GM23248 (cell line): ENCODE data around the gene ARMC7. TPM values are rescaled to one million over a fixed set of nuclear protein-coding genes. Genes with fewer than 3 reads are reported as not detected.

Experiments used
- DNase-seq: peaks from one replicate; pipeline ENCODE4 v3.0.0-alpha.2; 2015
- H2AFZ ChIP-seq: fragments of 200-600 bp; sonication (generic); 2 replicates; pipeline ENCODE4 v1.6.1; 2016; ENCODE audit warnings: antibody characterized with exemption
- H3F3A ChIP-seq: fragments of 200-600 bp; sonication (generic); 2 replicates; pipeline ENCODE4 v1.6.1; 2016; ENCODE audit warnings: mild to moderate bottlenecking, antibody characterized with exemption, mixed run types; ENCODE audit not compliant: insufficient read depth
- H3K27ac ChIP-seq: fragments of 200-600 bp; sonication (generic); 2 replicates; pipeline ENCODE4 v1.5.1; 2016; ENCODE audit warnings: mild to moderate bottlenecking
- H3K27me3 ChIP-seq: fragments of 200-600 bp; sonication (generic); replicated peaks from 2 replicates; pipeline ENCODE4 v1.6.1; 2016; ENCODE audit warnings: mild to moderate bottlenecking; ENCODE audit not compliant: insufficient read depth
- H3K36me3 ChIP-seq: fragments of 200-600 bp; sonication (generic); 2 replicates; pipeline ENCODE4 v1.6.1; 2016; ENCODE audit warnings: low read depth, mild to moderate bottlenecking
- H3K4me1 ChIP-seq: fragments of 200-600 bp; sonication (generic); 2 replicates; pipeline ENCODE4 v1.6.1; 2016; ENCODE audit warnings: mild to moderate bottlenecking; ENCODE audit not compliant: insufficient read depth
- H3K4me2 ChIP-seq: fragments of 200-600 bp; sonication (generic); one replicate; pipeline ENCODE4 v1.6.1; 2016; ENCODE audit warnings: mild to moderate bottlenecking; ENCODE audit not compliant: unreplicated experiment
- H3K4me3 ChIP-seq: fragments of 200-600 bp; sonication (generic); 2 replicates; pipeline ENCODE4 v1.5.1; 2016; ENCODE audit warnings: mild to moderate bottlenecking
- H3K79me2 ChIP-seq: fragments of 200-600 bp; sonication (generic); 2 replicates; pipeline ENCODE4 v1.6.1; 2016; ENCODE audit warnings: mild to moderate bottlenecking; ENCODE audit not compliant: insufficient read depth
- H3K9ac ChIP-seq: fragments of 200-600 bp; sonication (generic); 2 replicates; pipeline ENCODE4 v1.6.1; 2016; ENCODE audit warnings: mild to moderate bottlenecking
- H3K9me2 ChIP-seq: fragments of 200-600 bp; sonication (generic); 2 replicates; pipeline ENCODE4 v1.6.1; 2016; ENCODE audit warnings: mixed run types, mild to moderate bottlenecking, moderate library complexity; ENCODE audit not compliant: insufficient read depth
- H3K9me3 ChIP-seq: fragments of 200-600 bp; sonication (generic); one replicate; pipeline ENCODE4 v1.6.1; 2017; ENCODE audit warnings: low read depth
- H4K20me1 ChIP-seq: fragments of 200-600 bp; sonication (generic); 2 replicates; pipeline ENCODE4 v1.6.0; 2016; ENCODE audit not compliant: insufficient read depth
- EZH2 ChIP-seq: fragments of 200-600 bp; sonication (generic); IDR thresholded peaks from 2 replicates; pipeline ENCODE4 v1.6.1; 2018; ENCODE audit warnings: antibody characterized with exemption, mild to moderate bottlenecking; ENCODE audit not compliant: insufficient read depth, poor library complexity, severe bottlenecking
- EZH2phosphoT487 ChIP-seq: fragments of 200-600 bp; sonication (generic); IDR thresholded peaks from 2 replicates; pipeline ENCODE4 v1.6.1; 2018; ENCODE audit warnings: antibody characterized with exemption, moderate library complexity, mild to moderate bottlenecking, low read depth; ENCODE audit not compliant: insufficient read depth
- WGBS, 2 experiments: methylation state at CpG; one replicate each; pipeline ENCODE4 v1.1.6; 2015 to 2017; ENCODE audit warnings: low lambda C conversion rate in 2 of 2, low coverage in 1 of 2; ENCODE audit errors: missing lambda C conversion rate in 2 of 2; 5-methylcytosine and 5-hydroxymethylcytosine counted together
- in situ Hi-C: fragments of 300-500 bp; cut with MboI; formaldehyde crosslinking; loops from 2 replicates; pipeline ENCODE4 v1.15.0; 2020
- polyA plus RNA-seq: library from polyadenylated mRNA; unstranded; fragments of >200 nt; fragmentation: Nextera tagmentation; extraction: Ambion mirVana; gene quantifications from 2 replicates; pipeline ENCODE4 v1.2.1, GENCODE V29; 2016
- total RNA-seq: library from RNA; depleted of rRNA; stranded (reverse); fragments of >200 nt; shearing (Covaris generic); gene quantifications from 2 replicates; pipeline ENCODE4 v1.2.3, GENCODE V29; 2014

The ARMC7 gene
- total and polyA plus RNA-seq, 2 experiments from 2014 or later = 1.3 to 9.8 TPM

DNA sequence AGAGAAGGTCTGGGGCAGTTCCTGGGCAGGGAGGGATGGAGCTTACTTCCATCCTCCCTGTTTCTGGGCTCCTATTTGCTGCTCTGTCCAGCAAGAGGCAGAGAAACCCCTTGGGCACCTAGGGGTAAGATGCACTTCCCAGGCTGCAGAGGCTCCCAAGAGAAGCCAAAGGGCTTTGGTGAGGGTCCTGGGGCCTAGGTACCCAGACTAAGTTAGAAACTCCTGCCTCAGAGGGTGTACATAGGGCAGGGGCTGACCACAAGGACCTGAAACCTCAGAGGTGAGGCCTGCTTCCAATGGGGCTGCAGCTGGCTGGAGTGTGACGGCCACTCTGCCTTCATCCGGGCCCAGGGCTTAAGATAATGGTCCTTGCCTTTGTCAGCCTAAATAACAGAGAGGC lies 1.6 kb upstream of the ARMC7 start:
- Histone ChIP-seq H3K79me2 (peaks cover 11% of the 10 kb centered on the region; the same call in 1 of the 2 replicates), H3K4me1 (no peaks in the 10 kb centered on the region), H3F3A (peaks cover 5% of the 10 kb centered on the region; the same call in 1 of the 2 replicates), H4K20me1 (no peaks in the 10 kb centered on the region), H3K9me2 (no peaks in the 10 kb centered on the region), H3K4me3 (no peak overlapping the region), H3K27ac (no peak overlapping the region), H3K27me3 (no peaks in the 10 kb centered on the region), H3K9ac (no peak overlapping the region), H3K9me3 (no peaks in the 10 kb centered on the region), H3K36me3 (no peaks in the 10 kb centered on the region), H2AFZ (no peak overlapping the region), H3K4me2 (no peak overlapping the region)
- TF ChIP-seq EZH2phosphoT487 (no peak), EZH2 (no peak)
- no peak for DNase-seq
- in situ Hi-C loops = no loop called here
- 80 to 88% methylated on average over 2 of the region's 2 CpGs for WGBS, 2 experiments

DNA sequence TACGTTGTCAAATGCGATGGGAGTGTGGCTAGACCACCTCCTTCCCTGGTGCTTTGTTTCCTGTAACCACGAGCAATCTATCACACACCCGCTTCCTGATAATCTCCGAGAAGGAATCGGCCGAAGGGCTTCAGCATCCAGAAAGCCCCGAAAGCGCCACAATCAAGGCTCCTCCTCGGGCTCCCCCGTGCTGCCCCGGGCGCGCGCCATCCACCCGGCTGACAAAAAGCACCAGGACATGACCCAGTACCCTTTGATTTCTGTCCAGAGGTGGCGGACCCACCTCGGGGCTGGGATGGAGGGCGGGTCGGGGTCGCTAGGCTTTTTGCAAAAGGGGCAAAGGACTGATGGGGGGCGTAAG lies 743 bp upstream of the ARMC7 start:
- peaks cover 11% of the 10 kb centered on the region; the same call in 1 of the 2 replicates for H3K79me2 ChIP-seq
- H3K27me3 ChIP-seq = no peaks in the 10 kb centered on the region
- H3F3A ChIP-seq = peaks cover 5% of the 10 kb centered on the region; the same call in 1 of the 2 replicates
- in situ Hi-C loops = no loop called here
- no peak for DNase-seq
- H3K9me2 ChIP-seq = no peaks in the 10 kb centered on the region
- H3K9ac ChIP-seq = no peak overlapping the region
- H3K36me3 ChIP-seq = no peaks in the 10 kb centered on the region
- no peaks in the 10 kb centered on the region for H3K4me1 ChIP-seq
- H3K27ac ChIP-seq = no peak overlapping the region
- peak overlapping the region; percentile 79 for H2AFZ ChIP-seq
- peak overlapping the region; percentile 81 for H3K4me3 ChIP-seq
- H3K9me3 ChIP-seq = no peaks in the 10 kb centered on the region
- H4K20me1 ChIP-seq = no peaks in the 10 kb centered on the region
- no peak for TF ChIP-seq EZH2phosphoT487
- no peak for TF ChIP-seq EZH2
- 19 to 20% methylated on average over 19 to 22 of the region's 22 CpGs for WGBS, 2 experiments
- peak overlapping the region; percentile 92 for H3K4me2 ChIP-seq

DNA sequence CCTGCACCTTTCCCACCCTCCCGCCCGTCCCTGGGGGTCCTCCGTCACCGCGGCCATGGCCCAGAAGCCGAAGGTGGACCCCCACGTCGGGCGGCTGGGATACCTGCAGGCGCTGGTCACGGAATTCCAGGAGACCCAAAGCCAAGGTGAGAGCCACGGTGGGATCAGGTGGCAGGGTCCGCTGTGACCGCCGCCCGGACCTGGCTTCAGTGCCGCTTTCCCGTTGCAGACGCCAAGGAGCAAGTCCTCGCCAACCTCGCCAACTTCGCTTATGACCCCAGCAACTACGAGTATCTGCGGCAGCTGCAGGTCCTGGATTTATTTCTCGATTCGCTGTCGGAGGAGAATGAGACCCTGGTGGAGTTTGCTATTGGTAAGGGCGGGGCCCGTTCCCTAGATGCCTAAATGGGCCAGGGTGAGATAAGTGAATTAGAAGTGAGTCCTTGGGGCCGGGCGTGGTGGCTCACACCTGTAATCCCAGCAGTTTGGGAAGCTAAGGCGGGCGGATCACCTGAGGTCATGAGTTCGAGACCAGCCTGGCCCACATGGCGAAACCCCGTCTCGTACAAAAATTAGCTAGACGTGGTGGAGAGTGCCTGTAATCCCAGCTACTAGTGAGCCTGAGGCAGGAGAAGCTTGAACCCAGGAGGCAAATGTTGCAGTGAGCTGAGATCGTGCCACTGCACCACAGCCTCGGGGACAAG lies 617 bp downstream of the ARMC7 start:
- Histone ChIP-seq H4K20me1 (no peaks in the 10 kb centered on the region), H3K36me3 (no peaks in the 10 kb centered on the region), H3K9me3 (no peaks in the 10 kb centered on the region), H3K4me2 (peak overlapping the region; percentile 92), H3K9me2 (no peaks in the 10 kb centered on the region), H3K4me1 (0 out of 2 replicates have a peak, but pooled peaks cover 7% of the 10 kb centered on the region), H3K79me2 (peaks cover 19% of the 10 kb centered on the region; the same call in 1 of the 2 replicates), H3K27me3 (no peaks in the 10 kb centered on the region), H3F3A (peaks cover 5% of the 10 kb centered on the region; the same call in 1 of the 2 replicates), H2AFZ (peak overlapping the region; percentile 79), H3K4me3 (peak overlapping the region; percentile 81), H3K27ac (no peak overlapping the region), H3K9ac (peak overlapping the region; percentile 48)
- 20% methylated on average over 38 to 40 of the region's 40 CpGs for WGBS, 2 experiments
- in situ Hi-C loops = no loop called here
- peak; percentile 62 for DNase-seq
- TF ChIP-seq EZH2 (no peak), EZH2phosphoT487 (no peak)

DNA sequence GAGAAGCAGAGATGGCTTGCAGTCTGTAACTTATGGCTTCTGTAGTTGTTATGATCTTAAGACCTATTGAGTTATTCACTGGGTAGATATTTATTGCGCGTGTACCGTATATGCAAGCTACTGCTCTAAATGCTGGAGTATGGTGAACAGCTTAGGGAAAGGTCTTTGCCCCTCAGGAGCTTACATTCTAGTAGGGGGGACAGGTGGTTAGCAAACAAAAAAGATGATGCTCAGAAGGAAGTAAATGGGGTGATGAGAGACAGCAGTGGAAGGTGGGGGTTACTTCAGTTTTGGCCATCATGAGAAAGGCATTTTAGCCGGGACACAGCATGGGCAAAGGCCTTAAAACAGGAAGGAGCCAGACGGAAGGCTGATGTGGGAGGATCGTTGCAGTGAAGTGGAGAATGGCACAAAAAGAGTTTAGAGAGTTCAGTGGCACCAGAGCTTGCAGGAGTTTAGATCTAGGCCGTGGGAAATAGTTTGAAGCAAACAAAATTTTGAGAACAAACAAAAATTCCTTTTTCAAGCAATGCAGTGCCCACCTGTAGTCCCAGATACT lies 2.1 kb downstream of the ARMC7 start:
- DNase-seq = no peak

More for the DNA sequence above, 2.1 kb downstream of the ARMC7 start:
- WGBS, 2 experiments = 76 to 78% methylated on average over 7 of the region's 7 CpGs
- no peaks in the 10 kb centered on the region for H3K9me2 ChIP-seq
- H3K4me2 ChIP-seq = no peak overlapping the region
- H3K36me3 ChIP-seq = no peaks in the 10 kb centered on the region
- no peak overlapping the region for H3K9ac ChIP-seq
- no peak overlapping the region for H2AFZ ChIP-seq
- H3K4me1 ChIP-seq = 0 out of 2 replicates have a peak, but pooled peaks cover 7% of the 10 kb centered on the region
- no peaks in the 10 kb centered on the region for H4K20me1 ChIP-seq
- H3K4me3 ChIP-seq = no peak overlapping the region
- peaks cover 21% of the 10 kb centered on the region; the same call in 1 of the 2 replicates for H3K79me2 ChIP-seq
- H3K9me3 ChIP-seq = no peaks in the 10 kb centered on the region
- no peak overlapping the region for H3K27ac ChIP-seq
- TF ChIP-seq EZH2 (no peak), EZH2phosphoT487 (no peak)
- H3K27me3 ChIP-seq = no peaks in the 10 kb centered on the region
- in situ Hi-C loops = no loop called here
- H3F3A ChIP-seq = peaks cover 5% of the 10 kb centered on the region; the same call in 1 of the 2 replicates
